ENCODE measurements around the gene SRPK2.

Gene SRPK2

DNA sequence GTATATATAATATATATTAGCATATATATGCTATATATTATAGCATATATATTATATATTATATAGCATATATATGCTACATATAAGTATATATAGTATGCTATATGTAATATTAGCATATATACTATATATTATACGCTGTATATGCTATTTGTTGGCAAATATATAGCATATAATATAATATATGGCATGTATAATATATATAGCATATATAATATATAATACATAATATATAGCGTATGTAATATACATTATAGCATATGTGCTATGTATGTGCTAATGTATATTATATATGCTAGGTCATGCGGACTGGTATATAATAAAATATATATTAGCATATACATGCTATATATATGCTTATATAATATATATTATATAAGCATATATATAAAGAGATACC lies 301.9 kb downstream of the SRPK2 start:
- FAIRE-seq (no peak), DNase-seq (ENCODE audit: insufficient read length, low spot score) (no peak)
- TF ChIP-seq POU2F2 (IDR thresholded peaks at IDR 0.05; ENCODE audit: low read depth, low read length) (no peak), TAF1 (IDR thresholded peaks at IDR 0.05; ENCODE audit: low read depth, low read length) (no peak), POLR2AphosphoS5 (IDR thresholded peaks at IDR 0.05; ENCODE audit: low read depth, low read length) (no peak), PAX5 (IDR thresholded peaks at IDR 0.05; ENCODE audit: insufficient read depth, low read length, severe bottlenecking) (no peak), POLR2A (IDR thresholded peaks at IDR 0.05; ENCODE audit: low read depth, low read length) (no peak), SPI1 (IDR thresholded peaks at IDR 0.05; ENCODE audit: low read depth, low read length) (no peak)

DNA sequence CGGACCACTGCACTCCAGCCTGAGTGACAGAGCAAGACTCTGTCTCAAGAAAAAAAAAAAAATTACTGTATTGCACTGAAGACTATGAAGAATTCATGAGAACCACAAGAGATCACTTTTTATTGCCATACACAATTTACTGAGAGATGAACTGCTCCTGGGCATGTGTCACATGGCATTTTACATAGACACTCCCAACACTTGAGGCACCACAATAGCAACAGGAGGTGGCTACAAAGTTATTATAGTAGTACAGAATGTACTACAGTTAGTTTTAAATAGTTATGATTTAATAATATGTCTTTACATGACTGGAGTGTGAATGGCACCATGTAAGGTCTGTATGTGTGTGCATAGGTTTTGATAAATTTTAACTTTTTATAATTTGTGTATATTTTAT lies 304.1 kb downstream of the SRPK2 start:
- TF ChIP-seq TAF1 (IDR thresholded peaks at IDR 0.05; ENCODE audit: low read depth, low read length) = no peak
- TF ChIP-seq PAX5 (IDR thresholded peaks at IDR 0.05; ENCODE audit: insufficient read depth, low read length, severe bottlenecking) = no peak
- no peak for TF ChIP-seq POU2F2 (IDR thresholded peaks at IDR 0.05; ENCODE audit: low read depth, low read length)
- TF ChIP-seq POLR2AphosphoS5 (IDR thresholded peaks at IDR 0.05; ENCODE audit: low read depth, low read length) = no peak
- no peak for TF ChIP-seq POLR2A (IDR thresholded peaks at IDR 0.05; ENCODE audit: low read depth, low read length)
- no peak for TF ChIP-seq SPI1 (IDR thresholded peaks at IDR 0.05; ENCODE audit: low read depth, low read length)
- FAIRE-seq (no peak), DNase-seq (ENCODE audit: insufficient read length, low spot score) (no peak)

DNA sequence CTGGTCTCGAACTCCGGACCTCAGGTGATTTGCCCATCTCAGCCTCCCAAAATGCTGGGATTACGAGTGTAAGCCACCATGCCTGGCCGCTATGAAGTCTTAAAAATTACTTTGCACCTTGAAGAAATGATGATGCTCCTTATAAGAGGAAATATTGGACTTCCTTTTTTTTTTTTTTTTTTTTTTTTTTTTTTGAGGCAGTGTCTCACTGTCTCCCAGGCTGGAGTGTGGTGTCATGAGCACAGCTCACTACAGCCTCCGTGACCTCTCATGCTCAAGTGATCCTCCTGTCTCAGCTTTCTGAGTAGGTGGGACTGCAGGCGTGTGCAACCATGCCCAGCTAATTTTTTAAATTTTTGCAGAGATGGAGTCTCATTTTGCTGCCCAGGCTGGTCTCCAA lies 309.4 kb downstream of the SRPK2 start:
- no peak for DNase-seq (ENCODE audit: insufficient read length, low spot score)
- FAIRE-seq = no peak
- TF ChIP-seq TAF1 (IDR thresholded peaks at IDR 0.05; ENCODE audit: low read depth, low read length) = no peak
- no peak for TF ChIP-seq PAX5 (IDR thresholded peaks at IDR 0.05; ENCODE audit: insufficient read depth, low read length, severe bottlenecking)

DNA sequence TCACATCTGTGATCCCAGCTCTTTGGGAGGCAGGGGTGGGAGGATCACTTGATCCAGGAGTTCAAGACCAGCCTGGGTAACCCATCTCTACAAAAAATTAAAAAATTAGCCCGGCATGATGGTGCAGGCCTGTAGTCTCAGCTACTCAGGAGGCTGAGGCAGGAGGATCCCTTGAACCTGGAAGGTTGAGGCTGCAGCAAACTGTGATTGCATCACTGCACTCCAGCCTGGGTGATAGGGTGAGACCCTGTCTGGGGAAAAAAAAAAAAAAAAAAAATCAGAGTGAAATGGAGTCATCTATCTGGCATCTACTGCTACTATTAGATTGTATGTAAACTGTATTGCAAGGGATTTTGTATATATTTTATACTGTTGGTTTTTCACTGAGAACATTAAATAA lies 315.6 kb downstream of the SRPK2 start:
- FAIRE-seq (no peak), DNase-seq (ENCODE audit: insufficient read length, low spot score) (no peak)
- TF ChIP-seq POLR2AphosphoS5 (IDR thresholded peaks at IDR 0.05; ENCODE audit: low read depth, low read length) (no peak), POLR2A (IDR thresholded peaks at IDR 0.05; ENCODE audit: low read depth, low read length) (no peak), PAX5 (IDR thresholded peaks at IDR 0.05; ENCODE audit: insufficient read depth, low read length, severe bottlenecking) (no peak)

DNA sequence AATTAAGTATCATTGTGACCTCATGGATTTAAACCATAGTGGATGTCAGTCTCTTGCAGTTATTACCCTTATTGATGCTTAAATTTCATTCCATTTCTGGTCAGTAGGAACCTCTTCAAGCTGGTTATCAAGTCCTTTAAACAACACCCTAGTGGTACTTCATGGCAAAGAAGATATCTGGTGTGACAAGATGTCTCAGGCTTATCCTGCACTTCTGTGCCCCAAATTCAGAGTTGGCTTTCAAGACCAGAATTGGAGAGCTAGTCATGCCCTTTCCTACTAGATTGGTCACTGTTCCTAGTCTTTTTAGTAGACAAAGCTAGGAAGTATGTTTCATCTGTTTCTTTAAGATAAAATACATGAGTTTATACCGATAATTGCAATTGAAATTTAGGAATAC lies 319.8 kb downstream of the SRPK2 start:
- TF ChIP-seq TAF1 (IDR thresholded peaks at IDR 0.05; ENCODE audit: low read depth, low read length) (no peak), POU2F2 (IDR thresholded peaks at IDR 0.05; ENCODE audit: low read depth, low read length) (no peak), POLR2AphosphoS5 (IDR thresholded peaks at IDR 0.05; ENCODE audit: low read depth, low read length) (no peak), PAX5 (IDR thresholded peaks at IDR 0.05; ENCODE audit: insufficient read depth, low read length, severe bottlenecking) (no peak), POLR2A (IDR thresholded peaks at IDR 0.05; ENCODE audit: low read depth, low read length) (no peak), SPI1 (IDR thresholded peaks at IDR 0.05; ENCODE audit: low read depth, low read length) (no peak)
- DNase-seq (ENCODE audit: insufficient read length, low spot score) (no peak), FAIRE-seq (no peak)

DNA sequence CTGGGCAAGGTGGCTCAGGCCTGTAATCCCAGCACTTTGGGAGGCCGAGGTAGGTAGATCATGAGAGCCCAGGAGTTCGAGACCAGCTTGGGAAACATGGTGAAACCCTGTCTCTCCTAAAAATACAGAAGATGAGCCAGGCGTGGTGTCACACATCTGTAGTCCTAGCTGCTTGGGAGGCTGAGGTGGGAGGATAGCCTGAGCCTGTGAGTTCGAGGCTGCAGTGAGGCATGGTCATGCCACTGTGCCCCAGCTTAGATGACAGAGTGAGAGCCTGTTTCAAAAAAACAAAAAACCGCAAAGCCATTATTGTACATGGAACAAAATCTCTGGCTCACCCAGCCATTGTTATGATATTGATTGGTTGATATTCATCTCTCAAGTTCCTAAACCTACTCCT lies 321.0 kb downstream of the SRPK2 start:
- TF ChIP-seq TAF1 (IDR thresholded peaks at IDR 0.05; ENCODE audit: low read depth, low read length) (no peak), SPI1 (IDR thresholded peaks at IDR 0.05; ENCODE audit: low read depth, low read length) (no peak), POLR2AphosphoS5 (IDR thresholded peaks at IDR 0.05; ENCODE audit: low read depth, low read length) (no peak), POLR2A (IDR thresholded peaks at IDR 0.05; ENCODE audit: low read depth, low read length) (no peak), PAX5 (IDR thresholded peaks at IDR 0.05; ENCODE audit: insufficient read depth, low read length, severe bottlenecking) (no peak)
- no peak for FAIRE-seq
- DNase-seq (ENCODE audit: insufficient read length, low spot score) = no peak
